GM15510 (cell line): ENCODE data around the gene ABTB2.

Experiments used
- POLR2A ChIP-seq: IDR thresholded peaks from 3 replicates; pipeline ENCODE4 v1.6.1; 2011; ENCODE audit warnings: borderline replicate concordance; ENCODE audit not compliant: insufficient read length; ENCODE audit errors: extremely low read depth

ABTB2 gene

DNA sequence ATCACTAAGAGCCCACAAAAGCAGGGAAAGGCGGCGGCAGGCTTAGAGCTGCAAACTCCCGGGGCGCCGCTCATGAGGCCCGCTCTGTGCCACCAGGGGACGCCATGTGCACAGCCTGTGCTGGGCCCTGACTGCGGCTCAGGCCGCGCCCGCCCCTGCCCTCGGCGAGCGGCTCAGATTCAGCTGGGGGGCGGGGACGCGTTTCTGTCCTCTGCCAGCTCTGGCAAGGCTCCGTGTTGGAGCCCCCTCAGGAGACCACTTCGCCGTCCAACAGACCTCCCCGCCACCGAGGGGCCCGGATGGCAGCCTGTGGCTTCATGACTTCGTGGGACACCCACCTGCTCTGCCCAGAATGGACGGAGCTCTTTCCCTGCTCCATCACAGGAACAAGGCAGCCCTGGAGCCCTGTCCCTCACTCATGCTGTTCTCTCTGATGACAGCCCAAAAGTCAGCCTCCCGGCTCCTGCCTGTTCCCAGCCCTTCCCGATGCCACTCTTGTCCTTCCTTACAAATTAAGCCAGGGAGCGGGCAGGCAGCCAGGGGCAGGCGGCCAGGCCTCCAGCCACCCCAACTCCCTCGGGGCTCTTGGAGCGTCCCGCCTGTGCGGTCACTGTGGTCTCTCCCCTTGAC lies 183.3 kb downstream of the ABTB2 start:
- TF ChIP-seq POLR2A, result no peak

GRCh38 chr11:34173050-34173449 lies 184.8 kb downstream of the ABTB2 start:
- TF ChIP-seq POLR2A, result no peak

DNA sequence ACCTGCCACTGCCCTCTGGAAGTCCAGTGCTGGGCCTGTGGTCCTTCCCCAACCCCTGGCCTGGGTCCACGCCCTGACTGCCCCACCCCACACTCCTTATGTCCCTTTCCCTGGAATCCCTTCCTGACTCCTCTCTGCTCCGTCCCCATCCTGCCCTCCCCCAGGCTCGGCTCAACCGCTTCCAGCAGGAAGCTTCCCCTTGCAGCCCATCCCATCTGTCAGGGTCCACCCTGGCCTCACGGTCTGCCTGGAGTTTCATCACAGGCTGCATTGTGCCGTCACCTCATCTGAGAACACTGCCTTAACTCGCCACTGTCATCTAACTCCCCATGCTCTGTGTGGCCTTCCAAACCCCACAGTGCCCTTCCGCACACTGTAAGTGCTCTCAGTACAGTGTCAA lies 188.1 kb downstream of the ABTB2 start:
- no peak for TF ChIP-seq POLR2A

- TF ChIP-seq POLR2A, result no peak
Measured at GRCh38 chr11:34168642-34169420, 189.0 kb downstream of the ABTB2 start.

GRCh38 chr11:34167961-34168360 lies 189.8 kb downstream of the ABTB2 start:
- no peak for TF ChIP-seq POLR2A

DNA sequence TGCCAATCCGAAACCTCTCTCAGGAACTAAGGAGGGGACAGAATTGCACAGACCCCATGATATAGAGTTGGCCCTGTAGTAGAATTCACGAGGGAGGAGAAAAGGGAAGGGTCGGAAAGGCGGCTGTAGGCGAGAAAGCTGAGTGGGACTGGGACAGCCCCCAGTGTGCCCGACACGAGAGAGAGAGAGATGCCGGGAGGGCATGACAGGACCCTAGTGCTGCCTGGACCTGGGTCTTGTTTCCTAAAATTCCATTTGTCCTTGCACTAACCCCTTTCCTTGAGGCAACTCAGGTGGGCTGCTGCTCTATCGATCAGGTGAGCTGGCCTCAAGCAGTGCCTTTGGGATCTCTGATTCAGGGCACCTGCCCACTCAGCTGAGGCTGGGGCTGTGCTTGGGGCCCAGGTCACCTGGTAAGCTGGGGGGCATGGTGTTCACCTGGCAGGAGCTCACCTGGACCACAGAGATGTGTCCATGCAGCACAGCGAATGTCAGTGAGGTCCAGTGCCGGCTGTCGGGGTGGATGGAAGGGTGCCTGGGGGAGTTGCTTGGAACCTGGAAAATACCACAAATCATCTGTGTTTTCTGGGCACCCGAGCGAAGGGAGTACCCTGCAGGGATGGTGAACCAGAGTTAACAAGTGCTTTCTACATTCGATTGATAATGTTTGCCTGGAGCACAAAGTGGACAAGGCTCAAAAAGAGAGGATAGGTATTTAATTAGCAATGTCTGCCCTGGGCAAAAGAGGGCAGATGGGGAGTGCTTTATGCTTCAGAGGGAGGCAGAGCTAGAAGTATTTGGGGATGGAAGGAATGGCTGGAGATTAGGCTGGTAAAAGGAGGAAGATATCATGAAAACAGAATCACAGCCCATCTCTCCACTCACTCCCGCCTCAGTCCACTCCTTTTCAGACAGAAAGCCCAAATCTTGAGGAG lies 190.7 kb downstream of the ABTB2 start:
- TF ChIP-seq POLR2A, result no peak

GRCh38 chr11:34165786-34166555 lies 191.8 kb downstream of the ABTB2 start:
- no peak for TF ChIP-seq POLR2A

- TF ChIP-seq POLR2A, result no peak
Measured at GRCh38 chr11:34165121-34165520, 192.7 kb downstream of the ABTB2 start.

- TF ChIP-seq POLR2A, result no peak
Measured at GRCh38 chr11:34162856-34163255, 195.0 kb downstream of the ABTB2 start.

- TF ChIP-seq POLR2A, result no peak
Measured at GRCh38 chr11:34162493-34162820, 195.4 kb downstream of the ABTB2 start.

- TF ChIP-seq POLR2A, result no peak
Measured at GRCh38 chr11:34161812-34162492, 195.9 kb downstream of the ABTB2 start.

GRCh38 chr11:34161361-34161760 lies 196.4 kb downstream of the ABTB2 start:
- no peak for TF ChIP-seq POLR2A

DNA sequence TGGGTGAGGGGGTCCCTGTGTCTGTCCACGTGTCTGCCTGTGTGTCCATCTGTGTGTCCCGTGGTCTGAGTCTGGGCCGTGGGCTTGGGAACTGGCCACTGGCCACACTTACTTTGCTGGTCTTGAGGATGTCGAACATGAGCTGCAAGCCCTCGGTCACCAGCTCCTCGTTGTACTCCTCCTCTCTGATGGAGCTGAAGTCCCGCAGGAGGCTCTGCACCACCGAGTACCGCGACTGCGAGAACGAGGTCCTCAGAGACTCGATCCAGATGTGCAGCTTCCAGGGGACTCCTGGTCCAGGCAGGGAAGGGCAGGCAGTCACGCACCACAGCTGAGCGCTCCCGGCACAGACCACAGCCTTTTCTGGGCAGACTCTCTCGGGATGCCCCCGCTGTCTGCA lies 197.0 kb downstream of the ABTB2 start:
- no peak for TF ChIP-seq POLR2A
